Measurements from ENCODE around the gene BACH2. TPM values are rescaled to one million over a fixed set of nuclear protein-coding genes. Genes with fewer than 3 reads are reported as not detected.

BACH2 gene
- total and polyA plus RNA-seq, 9 of the 15 experiments (the other 6 are each of a cell fraction or from before 2014, with no cell fraction given) = 0.06 to 3.1 (median 0.59) TPM

DNA sequence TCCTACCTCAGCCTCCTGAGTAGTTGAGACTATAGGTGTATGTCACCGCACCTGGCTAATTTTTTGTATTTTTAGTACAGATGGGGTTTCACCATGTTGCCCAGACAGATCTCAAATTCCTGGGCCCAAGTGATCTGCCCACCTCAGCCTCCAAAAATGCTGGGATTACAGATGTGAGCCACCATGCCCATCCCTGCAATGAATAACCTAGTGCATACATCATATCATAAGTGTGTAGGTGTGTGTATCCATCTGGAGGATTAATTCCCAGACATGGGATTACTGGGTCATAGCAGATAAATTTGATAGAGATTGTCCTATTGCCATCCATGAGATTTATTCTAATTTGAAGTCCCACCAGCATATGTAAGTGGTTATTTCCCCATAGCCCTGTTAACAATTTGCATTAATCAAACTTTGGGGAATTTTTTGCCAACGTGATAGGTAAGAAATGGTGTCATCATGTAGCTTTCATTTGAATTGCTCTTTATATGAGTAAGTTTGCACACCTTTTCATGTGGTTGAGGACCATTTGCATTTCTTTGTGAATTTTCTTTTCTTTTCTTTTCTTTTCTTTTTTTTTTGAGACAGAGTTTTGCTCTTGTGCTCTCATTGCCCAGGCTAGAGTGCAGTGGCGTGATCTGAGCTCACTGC lies 29.9 kb upstream of the BACH2 start (continued):
- TF ChIP-seq ZNF444 (CRISPR knock-in tag; IDR thresholded peaks at IDR 0.05) (no peak), PHF21A (IDR thresholded peaks at IDR 0.05; ENCODE audit: borderline replicate concordance, low read depth) (no peak), PURB (CRISPR knock-in tag; IDR thresholded peaks at IDR 0.05; ENCODE audit: low read depth) (no peak), ZFP1 (CRISPR knock-in tag; IDR thresholded peaks at IDR 0.05) (no peak), PHB (CRISPR knock-in tag; IDR thresholded peaks at IDR 0.05) (no peak), CBX5 (IDR thresholded peaks at IDR 0.05; ENCODE audit: borderline replicate concordance, low read depth) (no peak), TGIF2 (CRISPR knock-in tag; IDR thresholded peaks at IDR 0.05) (no peak)
- TF ChIP-seq, protein P1, sequence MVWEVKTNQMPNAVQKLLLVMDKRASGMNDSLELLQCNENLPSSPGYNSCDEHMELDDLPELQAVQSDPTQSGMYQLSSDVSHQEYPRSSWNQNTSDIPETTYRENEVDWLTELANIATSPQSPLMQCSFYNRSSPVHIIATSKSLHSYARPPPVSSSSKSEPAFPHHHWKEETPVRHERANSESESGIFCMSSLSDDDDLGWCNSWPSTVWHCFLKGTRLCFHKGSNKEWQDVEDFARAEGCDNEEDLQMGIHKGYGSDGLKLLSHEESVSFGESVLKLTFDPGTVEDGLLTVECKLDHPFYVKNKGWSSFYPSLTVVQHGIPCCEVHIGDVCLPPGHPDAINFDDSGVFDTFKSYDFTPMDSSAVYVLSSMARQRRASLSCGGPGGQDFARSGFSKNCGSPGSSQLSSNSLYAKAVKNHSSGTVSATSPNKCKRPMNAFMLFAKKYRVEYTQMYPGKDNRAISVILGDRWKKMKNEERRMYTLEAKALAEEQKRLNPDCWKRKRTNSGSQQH (CRISPR knock-in tag; IDR thresholded peaks at IDR 0.05) = no peak
- TF ChIP-seq, protein P2, sequence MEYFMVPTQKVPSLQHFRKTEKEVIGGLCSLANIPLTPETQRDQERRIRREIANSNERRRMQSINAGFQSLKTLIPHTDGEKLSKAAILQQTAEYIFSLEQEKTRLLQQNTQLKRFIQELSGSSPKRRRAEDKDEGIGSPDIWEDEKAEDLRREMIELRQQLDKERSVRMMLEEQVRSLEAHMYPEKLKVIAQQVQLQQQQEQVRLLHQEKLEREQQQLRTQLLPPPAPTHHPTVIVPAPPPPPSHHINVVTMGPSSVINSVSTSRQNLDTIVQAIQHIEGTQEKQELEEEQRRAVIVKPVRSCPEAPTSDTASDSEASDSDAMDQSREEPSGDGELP (CRISPR knock-in tag; IDR thresholded peaks at IDR 0.05; ENCODE audit: borderline replicate concordance) = no peak

- TF ChIP-seq NR3C1 (CRISPR knock-in tag; IDR thresholded peaks at IDR 0.05) (no peak), ZNF586 (CRISPR knock-in tag; conservative IDR thresholded peaks at IDR 0.05) (no peak), MED1 (CRISPR knock-in tag; IDR thresholded peaks at IDR 0.05; ENCODE audit: borderline replicate concordance) (no peak), TCFL5 (CRISPR knock-in tag; conservative IDR thresholded peaks at IDR 0.05) (no peak), PURB (CRISPR knock-in tag; IDR thresholded peaks at IDR 0.05; ENCODE audit: low read depth) (no peak)
- H3K36me3 ChIP-seq (ENCODE audit: control insufficient read depth, insufficient read depth, low read length) = no peaks in the 10 kb centered on the region
- ATAC-seq (no peak), DNase-seq (ENCODE audit: extremely low read depth in 1 of 4, low spot score in 3 of 4) (no peak), FAIRE-seq (no peak)
- intact Hi-C loops (cut with micrococcal nuclease) (no loop called here), in situ Hi-C loops (cut with MboI) (no loop called here)
- CTCF ChIA-PET (ENCODE audit: low intra/inter-chr PET ratio) = no interaction called here
- no peaks in the 10 kb centered on the region for H3K9me3 ChIP-seq (replicated peaks; ENCODE audit: control insufficient read depth, insufficient read depth, low read depth, low read length)
- H3K27ac ChIP-seq (ENCODE audit: extremely low read depth, low read depth, low read length) = no peak overlapping the region
- no peaks in the 10 kb centered on the region for H4K20me1 ChIP-seq (replicated peaks; ENCODE audit: control insufficient read depth, insufficient read depth, low read length)
- no peaks in the 10 kb centered on the region for H3K79me2 ChIP-seq (ENCODE audit: control insufficient read depth, insufficient read depth, low read length)
- POLR2A ChIA-PET = no interaction called here
- no peak overlapping the region for H3K4me2 ChIP-seq (ENCODE audit: insufficient read depth, low read length)
- H3K27me3 ChIP-seq (ENCODE audit: control insufficient read depth in 2 of 2, insufficient read depth in 2 of 2, low read length in 2 of 2) = no peaks in the 10 kb centered on the region
- no peaks in the 10 kb centered on the region for H3K9me1 ChIP-seq (ENCODE audit: control insufficient read depth, insufficient read depth, low read length)
- 35% methylated on average over 3 of the region's 6 CpGs for WGBS (ENCODE audit: insufficient coverage, low coverage, missing lambda C conversion rate)
- H3K9ac ChIP-seq (ENCODE audit: insufficient read depth in 1 of 2, low read depth in 2 of 2, low read length in 2 of 2) = no peak overlapping the region
- BruUV-seq (replicated peaks) = no TSS peak
- H2AFZ ChIP-seq (ENCODE audit: low read depth, low read length) = no peak overlapping the region
- no peaks in the 10 kb centered on the region; a peak in 2 of 5 replicates for H3K4me1 ChIP-seq (replicated peaks in 1 of 2; ENCODE audit: control insufficient read depth in 2 of 2, insufficient read depth in 2 of 2, low read length in 2 of 2)
- no peak overlapping the region for H3K4me3 ChIP-seq
Measured at GRCh38 chr6:90323706-90324105, 27.1 kb upstream of the BACH2 start.

Measured in K562 (cell line).